Left ventricle myocardium inferior (tissue), 1 donor: ENCODE measurements around the gene CRADD. TPM values are rescaled to one million over a fixed set of nuclear protein-coding genes. Genes with fewer than 3 reads are reported as not detected.
"Not testable (repeated sequence)": the region's sequence is repeated elsewhere in the genome, so short reads cannot be mapped to it uniquely, and the experiment has no call there.

Source experiments
- DNase-seq: peaks from one replicate; pipeline ENCODE4 v3.0.0-alpha.2; 2020
- H3K27ac ChIP-seq: fragments of 200-600 bp; replicated peaks from 2 replicates; pipeline ENCODE4 v1.8.0; 2021
- H3K27me3 ChIP-seq: fragments of 200-600 bp; 2 replicates; pipeline ENCODE4 v1.8.0; 2021; ENCODE audit warnings: low read depth
- H3K36me3 ChIP-seq: fragments of 200-600 bp; 2 replicates; pipeline ENCODE4 v1.8.0; 2021
- H3K4me1 ChIP-seq: fragments of 200-600 bp; 2 replicates; pipeline ENCODE4 v1.8.0; 2021
- H3K4me3 ChIP-seq: fragments of 200-600 bp; 2 replicates; pipeline ENCODE4 v1.8.0; 2021; ENCODE audit warnings: mild to moderate bottlenecking, moderate library complexity
- H3K9me3 ChIP-seq: fragments of 200-600 bp; replicated peaks from 2 replicates; pipeline ENCODE4 v1.8.0; 2021
- intact Hi-C: fragments of 100-400 bp; cut with micrococcal nuclease; formaldehyde crosslinking; loops from one replicate; pipeline ENCODE4 v1.11.0; 2022
- total RNA-seq: library from RNA; stranded (reverse); fragmentation: NEBNext Ultra II Directional; extraction: Animal tissue kit (Norgen Biotek cat#: 25700); gene quantifications from one replicate; pipeline ENCODE4 v1.2.1, GENCODE V29; 2021
- TF ChIP-seq, protein P1 (sequence below): fragments of 200-600 bp; IDR thresholded peaks from 2 replicates; pipeline ENCODE4 v1.8.0; 2021; ENCODE audit warnings: antibody characterized with exemption, mild to moderate bottlenecking, borderline replicate concordance
- donor health status: DM: no; HTN: yes; CAD: no; lungs with severe emphysema.

The CRADD gene
- total RNA-seq, 1 donor from 2014 or later = 46.4 TPM

DNA sequence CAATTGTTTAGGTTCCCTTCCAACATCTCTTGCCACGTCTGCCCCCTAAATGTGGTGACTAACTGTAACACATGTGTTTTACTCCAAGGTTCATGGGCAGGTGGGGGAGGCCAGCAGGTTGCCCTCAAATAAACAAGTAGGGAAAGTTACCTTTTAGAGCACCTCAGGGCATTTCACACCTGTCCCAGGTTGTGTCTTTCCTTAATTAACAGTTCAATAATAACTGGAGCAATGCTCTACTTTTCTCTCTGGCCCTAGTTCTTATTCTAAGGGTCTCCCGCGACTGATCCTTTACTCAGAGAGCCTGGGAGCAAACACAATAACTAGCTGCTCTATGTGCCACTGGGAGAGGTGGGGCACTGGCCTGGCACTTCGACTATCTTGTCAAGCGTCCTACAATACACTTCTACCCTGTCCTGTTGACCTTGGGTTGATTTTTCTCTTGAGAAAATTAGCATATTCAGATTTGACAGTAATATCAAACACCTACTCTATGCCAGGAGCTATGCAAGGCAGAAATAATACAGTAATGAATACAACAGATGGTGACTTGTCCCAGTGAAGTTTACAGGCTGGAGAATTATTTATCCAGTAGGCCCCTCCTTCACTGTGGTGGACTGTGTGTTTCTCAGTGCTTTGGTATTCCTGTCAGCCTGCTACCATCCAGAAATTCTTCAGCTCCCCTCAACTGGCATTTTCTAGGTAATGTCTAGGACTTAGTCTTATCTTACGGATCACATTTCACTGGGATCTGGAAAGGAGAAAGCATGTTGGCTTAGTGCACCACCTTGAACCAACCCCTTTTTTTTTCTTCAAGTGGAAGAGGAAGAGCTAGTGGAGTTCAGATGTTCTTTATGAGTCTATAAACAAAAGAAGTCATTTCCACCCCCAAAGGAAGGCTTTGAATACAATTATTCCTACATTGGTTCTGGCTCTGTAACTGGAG, 202.6 kb downstream of the CRADD start:
- Histone ChIP-seq H3K9me3 (peaks cover 27% of the 10 kb centered on the region), H3K27me3 (no peaks in the 10 kb centered on the region), H3K4me1 (peaks cover 31% of the 10 kb centered on the region), H3K27ac (peak overlapping the region; percentile 54), H3K36me3 (no peaks in the 10 kb centered on the region), H3K4me3 (no peak overlapping the region)
- TF ChIP-seq, protein P1, sequence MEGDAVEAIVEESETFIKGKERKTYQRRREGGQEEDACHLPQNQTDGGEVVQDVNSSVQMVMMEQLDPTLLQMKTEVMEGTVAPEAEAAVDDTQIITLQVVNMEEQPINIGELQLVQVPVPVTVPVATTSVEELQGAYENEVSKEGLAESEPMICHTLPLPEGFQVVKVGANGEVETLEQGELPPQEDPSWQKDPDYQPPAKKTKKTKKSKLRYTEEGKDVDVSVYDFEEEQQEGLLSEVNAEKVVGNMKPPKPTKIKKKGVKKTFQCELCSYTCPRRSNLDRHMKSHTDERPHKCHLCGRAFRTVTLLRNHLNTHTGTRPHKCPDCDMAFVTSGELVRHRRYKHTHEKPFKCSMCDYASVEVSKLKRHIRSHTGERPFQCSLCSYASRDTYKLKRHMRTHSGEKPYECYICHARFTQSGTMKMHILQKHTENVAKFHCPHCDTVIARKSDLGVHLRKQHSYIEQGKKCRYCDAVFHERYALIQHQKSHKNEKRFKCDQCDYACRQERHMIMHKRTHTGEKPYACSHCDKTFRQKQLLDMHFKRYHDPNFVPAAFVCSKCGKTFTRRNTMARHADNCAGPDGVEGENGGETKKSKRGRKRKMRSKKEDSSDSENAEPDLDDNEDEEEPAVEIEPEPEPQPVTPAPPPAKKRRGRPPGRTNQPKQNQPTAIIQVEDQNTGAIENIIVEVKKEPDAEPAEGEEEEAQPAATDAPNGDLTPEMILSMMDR = no peak
- no peak for DNase-seq
- intact Hi-C loops = no loop called here

DNA sequence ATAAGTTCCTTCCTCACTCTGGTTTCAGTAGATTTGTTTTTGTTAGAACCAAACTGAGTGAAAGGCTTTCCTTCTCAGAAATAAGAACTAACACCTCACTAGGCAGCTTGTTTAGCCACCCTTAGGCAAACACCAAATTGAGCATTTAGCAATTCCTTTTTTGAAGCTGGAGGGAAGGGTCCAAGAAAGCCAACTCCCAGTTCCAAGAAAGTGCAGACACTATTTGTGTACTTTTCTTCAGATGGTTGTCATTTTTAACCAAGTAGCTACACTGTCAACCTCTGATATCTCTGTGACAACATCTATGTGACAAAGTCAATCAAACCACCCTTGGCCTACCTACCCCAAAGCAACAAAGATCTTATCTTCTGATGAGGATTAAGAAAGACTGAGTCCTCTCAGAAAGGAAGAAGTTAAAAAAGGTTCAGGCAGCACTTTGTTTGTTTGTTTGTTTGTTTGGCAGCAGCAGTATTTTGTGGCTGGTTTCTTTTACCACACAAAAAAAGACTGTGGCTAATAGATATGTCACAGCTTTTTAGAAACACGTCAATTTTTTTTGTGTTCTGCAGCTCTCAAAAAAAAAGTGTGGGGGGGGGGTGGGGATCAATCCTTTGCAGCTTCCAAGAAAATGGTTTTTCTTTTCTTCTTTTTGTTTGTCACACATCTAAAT, 203.8 kb downstream of the CRADD start:
- H3K4me1 ChIP-seq = peaks cover 34% of the 10 kb centered on the region
- intact Hi-C loops = no loop called here
- H3K27ac ChIP-seq = peak overlapping the region; percentile 54
- no peak for DNase-seq
- TF ChIP-seq, protein P1 = no peak
- H3K36me3 ChIP-seq = no peaks in the 10 kb centered on the region
- no peak overlapping the region for H3K4me3 ChIP-seq
- no peaks in the 10 kb centered on the region for H3K27me3 ChIP-seq
- H3K9me3 ChIP-seq = peaks cover 15% of the 10 kb centered on the region

DNA sequence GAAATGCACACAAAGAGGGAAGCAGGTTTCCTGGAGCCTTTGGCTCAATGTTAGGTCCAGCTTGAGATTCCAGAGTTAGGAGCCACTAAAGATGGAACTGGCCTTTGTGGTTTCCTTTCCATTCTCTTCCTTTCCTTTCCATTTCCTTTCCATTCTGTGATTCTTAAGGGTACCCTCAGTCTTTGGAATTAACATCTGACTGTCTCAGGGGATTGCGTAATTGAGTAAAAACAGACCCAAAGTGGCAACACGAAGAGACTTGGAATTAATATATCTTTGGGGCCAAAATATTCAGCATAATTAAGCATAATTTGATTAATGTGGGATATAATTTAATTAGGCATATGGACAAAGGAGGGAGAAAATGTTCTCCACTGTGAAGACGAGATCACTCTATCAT, 205.6 kb downstream of the CRADD start:
- Histone ChIP-seq H3K27ac (no peak overlapping the region), H3K36me3 (no peaks in the 10 kb centered on the region), H3K27me3 (no peaks in the 10 kb centered on the region), H3K9me3 (no peaks in the 10 kb centered on the region), H3K4me1 (peaks cover 34% of the 10 kb centered on the region), H3K4me3 (no peak overlapping the region)
- no peak for DNase-seq
- intact Hi-C loops = no loop called here
- TF ChIP-seq, protein P1 = no peak

DNA sequence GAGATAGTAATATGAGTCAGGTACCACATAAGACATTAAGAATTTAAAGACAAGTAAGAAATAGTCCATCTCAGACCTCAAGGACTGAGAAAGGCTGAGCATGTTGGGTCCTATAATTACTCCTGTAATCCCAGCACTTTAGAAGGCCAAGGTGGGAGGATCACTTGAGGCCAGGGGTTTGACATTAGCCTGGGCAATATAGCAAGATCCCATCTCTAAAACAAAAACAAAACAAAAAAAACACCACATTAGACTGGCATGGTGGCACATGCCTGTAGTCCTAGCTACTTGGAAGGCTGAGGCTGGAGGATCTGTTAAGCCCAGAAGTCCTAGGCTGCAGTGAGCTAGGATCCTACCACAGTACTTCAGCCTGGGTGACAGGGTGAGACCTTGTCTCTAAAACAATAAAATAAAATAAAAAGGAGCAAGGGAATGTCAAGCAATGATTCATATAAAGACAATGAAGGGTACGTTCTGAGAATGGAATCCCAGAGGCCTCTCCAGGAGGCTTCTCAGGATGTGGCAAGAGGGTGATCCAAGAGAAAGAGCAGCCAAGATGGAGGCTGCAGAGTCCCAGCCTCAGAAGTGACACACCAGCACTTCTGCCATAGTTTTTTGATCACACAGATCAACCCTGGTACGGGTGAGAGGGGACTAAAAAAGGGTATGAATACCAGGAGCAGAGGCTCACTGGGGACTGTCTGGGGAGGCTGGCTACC, 206.4 kb downstream of the CRADD start:
- intact Hi-C loops = no loop called here
- Histone ChIP-seq H3K27me3 (no peaks in the 10 kb centered on the region), H3K36me3 (no peaks in the 10 kb centered on the region), H3K27ac (no peak overlapping the region), H3K4me3 (no peak overlapping the region), H3K4me1 (peaks cover 34% of the 10 kb centered on the region), H3K9me3 (no peaks in the 10 kb centered on the region)
- DNase-seq = no peak
- TF ChIP-seq, protein P1 = no peak

DNA sequence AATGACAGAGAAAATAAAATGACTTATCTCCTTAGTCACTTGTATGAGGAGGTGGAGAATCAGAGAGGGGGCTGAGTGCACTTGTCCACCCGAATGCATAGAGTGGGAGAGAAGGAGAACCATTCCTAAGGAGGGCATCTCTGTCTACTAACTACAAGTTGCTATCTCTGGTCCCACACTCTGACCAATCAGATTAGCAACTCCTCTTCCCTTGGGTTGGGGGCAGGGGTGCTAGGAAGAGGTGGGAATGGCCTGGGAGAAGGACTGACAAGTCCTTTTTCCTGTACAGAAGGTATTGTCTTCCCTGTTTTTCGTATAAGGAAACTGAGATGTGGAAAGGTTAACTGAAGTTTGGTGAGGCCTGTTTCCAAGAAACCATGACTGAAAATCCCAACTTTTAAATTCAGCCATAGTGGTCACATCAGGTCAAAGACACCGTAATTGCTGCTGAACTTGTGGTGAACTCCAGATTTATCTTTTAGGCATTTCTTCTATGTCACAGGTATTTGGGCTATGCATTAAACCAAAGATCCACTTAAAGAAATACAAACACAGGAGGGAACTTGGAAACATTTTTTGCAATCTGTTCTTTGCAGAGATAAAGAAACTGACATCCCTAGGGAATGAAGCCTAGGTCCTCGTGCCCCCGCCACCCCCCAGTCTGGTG, 207.8 kb downstream of the CRADD start:
- H3K27me3 ChIP-seq = no peaks in the 10 kb centered on the region
- no peaks in the 10 kb centered on the region for H3K36me3 ChIP-seq
- peaks cover 27% of the 10 kb centered on the region for H3K4me1 ChIP-seq
- no peak for DNase-seq
- TF ChIP-seq, protein P1 = no peak
- H3K9me3 ChIP-seq = no peaks in the 10 kb centered on the region
- no peak overlapping the region for H3K4me3 ChIP-seq
- intact Hi-C loops = no loop called here
- H3K27ac ChIP-seq = no peak overlapping the region

DNA sequence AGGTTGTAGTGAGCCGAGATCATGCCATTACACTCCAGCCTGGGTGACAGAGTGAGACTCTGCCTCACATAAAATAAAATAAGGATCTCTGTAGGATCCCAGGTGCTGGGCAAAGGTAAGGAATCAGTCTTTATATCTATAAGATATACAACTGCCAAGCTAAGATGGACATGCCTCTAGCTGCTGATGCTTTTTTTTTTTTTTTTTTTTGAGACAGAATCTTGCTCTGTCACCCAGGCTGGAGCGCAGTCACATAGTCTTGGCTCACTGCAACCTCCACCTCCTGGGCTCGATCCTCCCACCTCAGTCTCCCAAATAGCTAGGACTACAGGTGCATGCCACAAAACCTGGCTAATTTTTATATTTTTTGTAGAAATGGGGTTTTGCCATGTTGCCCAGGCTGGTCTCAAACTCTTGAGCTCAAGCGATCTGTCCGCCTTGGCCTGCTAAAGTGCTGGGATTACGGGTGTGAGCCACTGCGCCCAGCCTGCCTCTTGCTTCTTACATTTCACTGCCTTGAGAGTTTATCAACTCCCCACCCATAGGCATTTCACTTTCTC, 208.9 kb downstream of the CRADD start:
- H3K27ac ChIP-seq, H3K4me3 ChIP-seq, DNase-seq, H3K36me3 ChIP-seq, H3K27me3 ChIP-seq, intact Hi-C loops, H3K9me3 ChIP-seq: not testable (repeated sequence)
- H3K4me1 ChIP-seq = peaks cover 16% of the 10 kb centered on the region
